ENCODE results near the gene SFT2D3. TPM values are rescaled to one million over a fixed set of nuclear protein-coding genes. Genes with fewer than 3 reads are reported as not detected.

SFT2D3 gene
- polyA plus RNA-seq, 1 donor from 2014 or later: not detected

- H3K4me3 Mint-ChIP-seq: peak overlapping the region in 3 of 4 donors; percentile 74 to 98 (median 77)
- H3K9me3 Mint-ChIP-seq: no peaks in the 10 kb centered on the region
- H3K36me3 Mint-ChIP-seq: peaks cover 3% of the 10 kb centered on the region
- H3K27ac Mint-ChIP-seq: peak overlapping the region in 2 of 3 donors; percentile 84 to 95
- no peaks in the 10 kb centered on the region for H3K27me3 Mint-ChIP-seq
- H3K4me1 Mint-ChIP-seq: peaks cover 25 to 32% (median 28%) of the 10 kb centered on the region in 3 donors
These were observed 2.0 kb downstream of the SFT2D3 start for GRCh38 chr2:127703282-127703681.

DNA sequence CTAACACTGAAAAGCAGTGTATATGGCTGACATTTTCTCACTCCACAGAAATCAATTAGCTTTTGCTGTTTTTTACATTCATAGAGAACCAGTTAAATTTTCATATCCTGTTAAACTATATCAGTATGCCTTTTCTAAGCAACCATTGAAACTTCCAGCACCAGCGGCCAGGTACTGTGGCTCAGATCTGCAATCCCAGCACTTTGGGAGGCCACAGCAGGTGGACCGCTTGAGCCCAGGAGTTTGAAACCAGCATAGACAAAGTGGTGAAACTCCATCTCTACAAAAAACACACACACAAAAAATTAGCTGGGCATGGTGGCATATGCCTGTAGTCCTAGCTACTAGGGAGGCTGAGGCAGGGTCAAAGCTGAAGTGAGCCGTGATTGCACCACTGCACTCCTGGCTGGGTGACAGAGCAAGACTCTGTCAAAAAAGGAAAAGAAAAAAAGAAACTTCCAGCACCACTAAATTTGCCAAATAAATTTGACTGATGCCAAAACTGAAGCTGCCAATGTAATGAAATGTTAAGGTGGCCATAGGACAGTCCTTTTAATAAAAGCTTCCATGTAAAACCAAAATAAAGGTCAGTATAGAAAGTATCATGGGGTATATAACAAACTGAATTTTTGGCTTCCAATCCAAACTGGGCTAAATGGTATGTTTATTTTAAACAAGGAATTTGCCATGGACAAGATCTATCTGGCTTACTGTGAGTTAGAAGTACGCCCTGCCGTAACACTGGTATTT lies 3.5 kb downstream of the SFT2D3 start:
- H3K27ac Mint-ChIP-seq: peak overlapping the region; percentile 9 to 31 (median 9)
- H3K27me3 Mint-ChIP-seq: no peaks in the 10 kb centered on the region
- H3K4me3 Mint-ChIP-seq: peak overlapping the region in 2 of 4 donors; percentile 59 to 71
- no peaks in the 10 kb centered on the region for H3K9me3 Mint-ChIP-seq
- peaks cover 4% of the 10 kb centered on the region for H3K36me3 Mint-ChIP-seq
- peaks cover 25 to 31% (median 28%) of the 10 kb centered on the region in 3 donors for H3K4me1 Mint-ChIP-seq

- Mint-ChIP-seq H3K36me3 (peaks cover 4% of the 10 kb centered on the region), H3K27me3 (no peaks in the 10 kb centered on the region), H3K4me3 (peak overlapping the region in 2 of 4 donors; percentile 37 to 59), H3K9me3 (no peaks in the 10 kb centered on the region), H3K4me1 (peaks cover 21 to 25% (median 24%) of the 10 kb centered on the region in 3 donors), H3K27ac (peak overlapping the region in 1 of 3 donors; percentile 9)
These were observed 4.2 kb downstream of the SFT2D3 start for GRCh38 chr2:127705391-127706065.

DNA sequence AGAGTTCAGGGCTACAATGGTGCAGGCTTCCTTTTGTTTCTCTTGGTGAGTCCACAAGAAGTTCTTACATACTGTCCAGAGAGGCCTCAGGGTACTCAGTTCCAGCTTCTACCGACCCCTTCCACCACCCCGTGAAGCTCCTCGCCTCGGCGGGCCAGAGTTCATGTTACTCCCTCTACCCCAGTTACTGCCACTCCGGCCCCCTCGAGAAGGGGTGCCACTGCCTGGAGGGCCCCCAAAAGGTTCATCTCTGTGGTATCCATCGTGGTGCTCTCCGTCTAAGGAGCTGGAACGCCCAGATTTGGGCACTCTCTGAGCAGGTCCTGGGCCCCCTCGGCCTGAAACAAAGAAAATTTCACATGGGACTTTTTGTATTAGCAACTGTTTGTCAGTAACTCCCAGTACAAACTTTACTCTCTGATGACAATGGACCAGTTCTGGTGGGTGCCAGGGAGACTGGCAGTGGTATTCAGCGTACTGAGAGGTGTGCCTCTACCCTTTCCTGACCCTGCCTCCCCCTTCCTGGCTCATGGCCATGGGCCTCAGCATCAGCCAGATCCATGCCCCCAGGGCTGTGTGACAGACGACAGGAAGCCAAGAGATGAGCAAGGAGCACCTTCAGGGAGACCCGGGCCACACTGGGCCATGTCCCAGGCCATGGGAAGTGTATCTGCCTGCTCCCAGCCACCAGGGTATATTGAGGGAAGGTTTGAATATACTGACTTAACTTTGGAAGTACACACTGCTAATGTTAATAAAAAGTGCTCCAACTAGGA lies 5.1 kb downstream of the SFT2D3 start:
- peak overlapping the region in 1 of 3 donors; percentile 23 for H3K27ac Mint-ChIP-seq
- no peaks in the 10 kb centered on the region for H3K27me3 Mint-ChIP-seq
- H3K4me3 Mint-ChIP-seq: peak overlapping the region in 1 of 4 donors; percentile 35
- peaks cover 14 to 23% (median 22%) of the 10 kb centered on the region in 3 donors for H3K4me1 Mint-ChIP-seq
- peaks cover 7% of the 10 kb centered on the region for H3K36me3 Mint-ChIP-seq
- H3K9me3 Mint-ChIP-seq: no peaks in the 10 kb centered on the region

DNA sequence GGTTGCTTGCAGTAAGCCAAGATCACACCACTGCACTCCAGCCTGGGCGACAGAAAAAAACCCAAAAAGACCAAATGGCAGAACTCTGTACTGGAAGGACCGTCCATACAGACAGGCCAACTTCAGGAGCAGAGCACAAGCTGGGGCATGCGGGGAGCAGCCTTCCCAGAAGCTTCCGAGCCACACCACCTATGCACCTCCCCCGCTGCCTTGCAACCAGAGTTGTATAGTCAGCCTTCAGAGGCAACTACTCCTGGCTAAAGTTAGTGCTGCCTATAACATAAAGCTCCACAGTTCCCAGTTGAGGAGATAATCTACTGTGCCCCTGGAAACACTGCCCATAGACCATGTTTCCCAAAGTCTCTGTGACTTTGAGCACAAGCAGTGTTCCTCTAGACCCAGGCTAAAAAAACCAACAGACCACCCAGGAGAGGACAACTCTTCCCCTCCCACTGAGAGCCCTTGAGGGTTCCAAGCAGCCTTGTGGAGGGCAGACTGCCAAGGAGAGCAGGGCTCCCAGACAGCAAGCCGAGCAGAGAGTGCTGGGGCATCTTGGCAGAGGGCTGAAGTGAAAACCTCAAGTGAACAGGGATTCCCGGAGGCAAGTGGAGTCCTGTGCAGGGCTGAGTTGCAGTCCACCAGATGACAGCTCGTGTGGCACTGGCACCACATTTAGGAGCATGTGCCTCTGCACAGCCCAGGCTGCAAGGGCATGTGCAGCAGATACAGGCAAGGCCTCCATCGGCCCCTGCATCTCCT lies 6.8 kb downstream of the SFT2D3 start:
- Mint-ChIP-seq H3K27ac (peak overlapping the region in 1 of 3 donors; percentile 47), H3K9me3 (no peaks in the 10 kb centered on the region), H3K27me3 (no peaks in the 10 kb centered on the region), H3K36me3 (peaks cover 8% of the 10 kb centered on the region), H3K4me3 (no peak overlapping the region), H3K4me1 (peaks cover 7 to 15% (median 14%) of the 10 kb centered on the region in 3 donors)

DNA sequence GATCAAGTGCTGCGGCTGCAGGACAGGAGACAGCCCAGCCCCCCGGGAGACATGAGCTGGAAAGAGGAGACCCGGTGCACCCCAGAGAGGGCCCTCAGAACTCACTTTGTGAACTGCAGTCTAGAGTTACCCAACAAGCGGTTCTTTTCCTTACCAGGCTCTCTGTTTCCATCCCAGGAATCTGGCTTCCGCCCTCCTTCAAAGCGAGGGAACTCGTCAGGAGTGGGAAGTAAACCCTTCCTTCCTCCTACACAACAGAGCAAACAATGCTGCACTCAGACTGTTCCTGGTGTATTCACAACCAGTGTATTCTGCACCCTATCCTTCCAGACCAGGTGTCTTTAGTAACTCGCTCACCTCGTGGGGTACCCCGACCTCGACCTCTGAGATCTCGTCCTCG lies 8.0 kb downstream of the SFT2D3 start:
- H3K27ac Mint-ChIP-seq: peak overlapping the region in 1 of 3 donors; percentile 57
- H3K36me3 Mint-ChIP-seq: peaks cover 8% of the 10 kb centered on the region
- no peak overlapping the region for H3K4me3 Mint-ChIP-seq
- no peaks in the 10 kb centered on the region for H3K27me3 Mint-ChIP-seq
- H3K9me3 Mint-ChIP-seq: no peaks in the 10 kb centered on the region
- H3K4me1 Mint-ChIP-seq: peaks cover 7 to 10% (median 9%) of the 10 kb centered on the region in 3 donors

DNA sequence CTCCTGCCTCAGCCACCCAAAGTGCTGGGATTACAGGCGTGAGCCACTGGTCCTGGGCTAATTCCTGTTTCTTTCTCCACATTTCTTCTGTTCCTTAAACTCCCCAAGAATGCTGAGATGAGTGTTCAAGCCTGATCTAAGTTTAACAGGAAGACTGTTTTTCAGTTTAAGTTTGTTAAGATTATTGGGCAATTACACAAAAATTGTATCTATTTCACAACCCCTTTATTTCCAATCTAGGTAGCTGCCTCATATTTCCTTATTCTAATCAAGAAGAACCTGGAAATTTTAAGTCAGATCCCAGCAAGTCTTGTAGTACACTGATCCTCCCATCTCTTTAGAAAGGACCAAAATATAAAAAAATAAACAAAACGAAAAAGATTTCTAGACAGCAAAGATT lies 11.7 kb downstream of the SFT2D3 start:
- H3K4me1 Mint-ChIP-seq: peaks cover 0 to 2% (median 2%) of the 10 kb centered on the region in 3 donors
- no peak overlapping the region for H3K27ac Mint-ChIP-seq
- no peak overlapping the region for H3K4me3 Mint-ChIP-seq
- no peaks in the 10 kb centered on the region for H3K9me3 Mint-ChIP-seq
- H3K27me3 Mint-ChIP-seq: no peaks in the 10 kb centered on the region
- peaks cover 8% of the 10 kb centered on the region for H3K36me3 Mint-ChIP-seq

DNA sequence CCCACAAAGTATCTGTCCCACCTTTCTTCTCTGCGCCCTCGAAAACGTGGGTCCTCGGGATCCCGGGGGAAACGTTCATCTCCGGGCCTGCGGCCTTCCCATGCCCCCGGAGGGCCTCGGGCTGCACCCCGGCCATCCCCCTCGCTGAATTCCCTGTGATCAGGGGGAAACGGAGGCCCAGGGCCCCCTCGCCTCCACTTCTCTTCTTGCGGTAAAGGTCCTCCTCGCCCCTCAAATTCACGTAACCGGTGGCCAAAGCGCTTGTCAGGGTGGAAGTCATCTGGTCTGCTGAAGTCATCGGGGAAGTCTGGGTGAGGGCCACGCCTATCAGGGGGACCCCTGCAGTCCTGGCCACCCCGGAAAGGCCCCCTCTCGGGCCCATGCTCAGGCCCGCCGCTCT lies 12.3 kb downstream of the SFT2D3 start:
- Mint-ChIP-seq H3K4me3 (no peak overlapping the region), H3K9me3 (no peaks in the 10 kb centered on the region), H3K36me3 (peaks cover 9% of the 10 kb centered on the region), H3K27me3 (no peaks in the 10 kb centered on the region), H3K27ac (no peak overlapping the region), H3K4me1 (peaks cover 0 to 2% (median 2%) of the 10 kb centered on the region in 3 donors)

GRCh38 chr2:127715778-127716449 lies 14.6 kb downstream of the SFT2D3 start:
- Mint-ChIP-seq H3K27me3 (no peaks in the 10 kb centered on the region), H3K4me1 (peaks cover 0 to 2% (median 2%) of the 10 kb centered on the region in 3 donors), H3K27ac (peak overlapping the region in 1 of 3 donors; percentile 87), H3K9me3 (no peaks in the 10 kb centered on the region), H3K36me3 (peaks cover 10% of the 10 kb centered on the region), H3K4me3 (no peak overlapping the region)

GRCh38 chr2:127718271-127718670 lies 17.0 kb downstream of the SFT2D3 start:
- Mint-ChIP-seq H3K27me3 (no peaks in the 10 kb centered on the region), H3K4me3 (no peak overlapping the region), H3K9me3 (no peaks in the 10 kb centered on the region), H3K4me1 (peaks cover 0 to 2% (median 2%) of the 10 kb centered on the region in 3 donors), H3K27ac (no peak overlapping the region), H3K36me3 (peaks cover 16% of the 10 kb centered on the region)

GRCh38 chr2:127719301-127720218 lies 18.3 kb downstream of the SFT2D3 start:
- no peaks in the 10 kb centered on the region for H3K27me3 Mint-ChIP-seq
- peaks cover 0 to 2% (median 2%) of the 10 kb centered on the region in 3 donors for H3K4me1 Mint-ChIP-seq
- H3K27ac Mint-ChIP-seq: no peak overlapping the region
- H3K36me3 Mint-ChIP-seq: peaks cover 19% of the 10 kb centered on the region
- H3K9me3 Mint-ChIP-seq: no peaks in the 10 kb centered on the region
- H3K4me3 Mint-ChIP-seq: no peak overlapping the region

GRCh38 chr2:127721311-127721977 lies 20.1 kb downstream of the SFT2D3 start:
- peaks cover 0 to under 1% (median 0%) of the 10 kb centered on the region in 3 donors for H3K4me1 Mint-ChIP-seq
- H3K27ac Mint-ChIP-seq: no peak overlapping the region
- H3K27me3 Mint-ChIP-seq: no peaks in the 10 kb centered on the region
- no peak overlapping the region for H3K4me3 Mint-ChIP-seq
- no peaks in the 10 kb centered on the region for H3K9me3 Mint-ChIP-seq
- H3K36me3 Mint-ChIP-seq: peaks cover 20% of the 10 kb centered on the region

GRCh38 chr2:127721978-127722355 lies 20.7 kb downstream of the SFT2D3 start:
- Mint-ChIP-seq H3K4me1 (no peaks in the 10 kb centered on the region), H3K9me3 (no peaks in the 10 kb centered on the region), H3K4me3 (no peak overlapping the region), H3K27ac (no peak overlapping the region), H3K36me3 (peaks cover 20% of the 10 kb centered on the region), H3K27me3 (no peaks in the 10 kb centered on the region)
